ENCODE data around the gene RACGAP1. TPM values are rescaled to one million over a fixed set of nuclear protein-coding genes. Genes with fewer than 3 reads are reported as not detected.

The RACGAP1 gene
- total RNA-seq, 1 experiment from 2014 or later, result 95.3 TPM

GRCh38 chr12:49974677-49975317 is 50.5 kb downstream of the RACGAP1 start:
- BruUV-seq (replicated peaks), result no TSS peak
- no peak overlapping the region for H3K27ac ChIP-seq (ENCODE audit: low read length)
- H3K36me3 ChIP-seq (ENCODE audit: low read depth, low read length), result no peaks in the 10 kb centered on the region
- H3K4me3 ChIP-seq (ENCODE audit: low read length), result no peak overlapping the region
- H3F3A ChIP-seq (ENCODE audit: low read length, unreplicated experiment), result no peaks in the 10 kb centered on the region
- H2AFZ ChIP-seq (ENCODE audit: low read length), result no peak overlapping the region
- no peaks in the 10 kb centered on the region for H4K20me1 ChIP-seq (ENCODE audit: low read length)
- DNase-seq (no peak), ATAC-seq (no peak)
- H3K9ac ChIP-seq (ENCODE audit: low read length), result no peak overlapping the region
- ChIA-PET POLR2A (ENCODE audit: unreplicated experiment) (interaction anchor here (0.7 kb wide), 1 partner anchor 9 kb away, joined by 7 read pairs; no protein-coding TSS in a partner anchor), CTCF (interaction anchor here (0.5 to 1.7 kb wide), 2 partner anchors 82 to 96 kb away, joined by 4 to 7 read pairs; no protein-coding TSS in a partner anchor)
- H3K27me3 ChIP-seq (ENCODE audit: low read length), result no peaks in the 10 kb centered on the region
- H3K9me3 ChIP-seq (ENCODE audit: low read length), result no peaks in the 10 kb centered on the region
- intact Hi-C loops (cut with micrococcal nuclease), result loop anchor here (2.0 kb wide), 1 partner anchor 82 kb away; the partner anchor contains the start of gene ASIC1
- TF ChIP-seq EZH2 (IDR thresholded peaks at IDR 0.05; ENCODE audit: low read length, unreplicated experiment) (no peak), CTCF (conservative IDR thresholded peaks at IDR 0.05; ENCODE audit: low read depth, low read length) (no peak), EZH2phosphoT487 (IDR thresholded peaks at IDR 0.05; ENCODE audit: borderline replicate concordance, low read length) (no peak)
- no peaks in the 10 kb centered on the region for H3K9me2 ChIP-seq (replicated peaks; ENCODE audit: low read length)
- H3K79me2 ChIP-seq (ENCODE audit: low read length), result no peaks in the 10 kb centered on the region
- H3K4me2 ChIP-seq (ENCODE audit: low read length), result no peak overlapping the region
- H3K4me1 ChIP-seq (ENCODE audit: insufficient read depth, low read length), result no peaks in the 10 kb centered on the region

DNA sequence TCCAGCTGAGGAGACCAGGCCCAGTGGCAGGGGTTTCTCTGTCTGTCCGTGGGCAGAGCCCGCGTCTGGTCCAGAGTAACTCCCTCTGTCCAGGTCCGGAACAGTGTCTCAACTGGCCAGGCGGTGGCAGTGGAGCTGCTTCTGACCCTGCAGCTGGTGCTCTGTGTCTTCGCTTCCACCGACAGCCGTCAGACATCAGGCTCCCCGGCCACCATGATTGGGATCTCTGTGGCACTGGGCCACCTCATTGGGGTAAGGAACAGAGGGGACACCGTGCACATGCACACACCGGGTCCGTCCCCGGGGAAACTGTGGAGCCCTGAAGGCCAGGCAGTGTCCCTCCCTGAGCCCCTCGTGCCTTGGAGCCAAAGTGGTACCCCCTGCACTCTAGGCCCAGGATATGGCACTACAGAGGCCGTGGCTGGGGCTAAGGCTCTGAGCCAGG is 51.0 kb downstream of the RACGAP1 start:
- Histone ChIP-seq H3K9me3 (ENCODE audit: low read length) (no peaks in the 10 kb centered on the region), H3K4me3 (ENCODE audit: low read length) (no peak overlapping the region), H3K4me1 (ENCODE audit: insufficient read depth, low read length) (no peaks in the 10 kb centered on the region), H3K27me3 (ENCODE audit: low read length) (no peaks in the 10 kb centered on the region), H2AFZ (ENCODE audit: low read length) (no peak overlapping the region), H3K4me2 (ENCODE audit: low read length) (no peak overlapping the region), H3K9me2 (replicated peaks; ENCODE audit: low read length) (no peaks in the 10 kb centered on the region), H3F3A (ENCODE audit: low read length, unreplicated experiment) (no peaks in the 10 kb centered on the region), H3K27ac (ENCODE audit: low read length) (no peak overlapping the region), H3K79me2 (ENCODE audit: low read length) (no peaks in the 10 kb centered on the region), H3K9ac (ENCODE audit: low read length) (no peak overlapping the region), H4K20me1 (ENCODE audit: low read length) (no peaks in the 10 kb centered on the region), H3K36me3 (ENCODE audit: low read depth, low read length) (no peaks in the 10 kb centered on the region)
- peak; percentile 93 for ATAC-seq
- CTCF ChIA-PET, result interaction anchor here (0.5 to 1.7 kb wide), 2 partner anchors 82 to 96 kb away, joined by 4 to 7 read pairs; no protein-coding TSS in a partner anchor
- TF ChIP-seq CTCF (conservative IDR thresholded peaks at IDR 0.05; ENCODE audit: low read depth, low read length), result peak; percentile 53
- no peak for TF ChIP-seq EZH2 (IDR thresholded peaks at IDR 0.05; ENCODE audit: low read length, unreplicated experiment)
- BruUV-seq (replicated peaks), result no TSS peak
- peak; percentile 38 for DNase-seq
- intact Hi-C loops (cut with micrococcal nuclease), result loop anchor here (2.0 kb wide), 1 partner anchor 83 kb away; the partner anchor contains the start of gene ASIC1
- POLR2A ChIA-PET (ENCODE audit: unreplicated experiment), result interaction anchor here (0.7 kb wide), 1 partner anchor 10 kb away, joined by 7 read pairs; no protein-coding TSS in a partner anchor

DNA sequence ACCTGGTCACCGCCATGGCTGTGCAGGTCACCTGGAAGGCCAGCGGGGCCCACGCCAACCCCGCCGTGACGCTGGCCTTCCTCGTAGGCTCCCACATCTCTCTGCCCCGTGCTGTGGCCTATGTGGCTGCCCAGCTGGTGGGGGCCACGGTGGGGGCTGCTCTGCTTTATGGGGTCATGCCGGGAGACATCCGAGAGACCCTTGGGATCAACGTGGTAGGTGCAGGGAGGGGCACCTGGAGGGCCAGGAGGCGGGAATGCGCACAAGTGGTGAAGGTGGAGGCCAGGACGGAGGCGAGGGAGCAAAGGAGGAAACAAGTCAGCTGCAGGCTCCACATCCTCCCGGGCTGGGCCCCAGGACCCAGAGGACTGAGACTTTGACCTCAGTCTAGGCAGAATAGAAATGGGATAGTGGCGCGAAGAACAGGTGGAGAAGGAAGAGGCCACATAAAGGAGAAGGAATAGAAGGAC is 51.9 kb downstream of the RACGAP1 start:
- ChIA-PET CTCF (no interaction called here), POLR2A (ENCODE audit: unreplicated experiment) (no interaction called here)
- DNase-seq (no peak), ATAC-seq (no peak)
- no peak overlapping the region for H3K4me3 ChIP-seq (ENCODE audit: low read length)
- no peaks in the 10 kb centered on the region for H3K9me2 ChIP-seq (replicated peaks; ENCODE audit: low read length)
- no peaks in the 10 kb centered on the region for H3F3A ChIP-seq (ENCODE audit: low read length, unreplicated experiment)
- no peak overlapping the region for H3K27ac ChIP-seq (ENCODE audit: low read length)
- H3K9me3 ChIP-seq (ENCODE audit: low read length), result no peaks in the 10 kb centered on the region
- H3K9ac ChIP-seq (ENCODE audit: low read length), result no peak overlapping the region
- H4K20me1 ChIP-seq (ENCODE audit: low read length), result no peaks in the 10 kb centered on the region
- intact Hi-C loops (cut with micrococcal nuclease), result no loop called here
- H3K36me3 ChIP-seq (ENCODE audit: low read depth, low read length), result no peaks in the 10 kb centered on the region
- H3K79me2 ChIP-seq (ENCODE audit: low read length), result no peaks in the 10 kb centered on the region
- H3K4me1 ChIP-seq (ENCODE audit: insufficient read depth, low read length), result no peaks in the 10 kb centered on the region
- no TSS peak for BruUV-seq (replicated peaks)
- H3K27me3 ChIP-seq (ENCODE audit: low read length), result no peaks in the 10 kb centered on the region
- H3K4me2 ChIP-seq (ENCODE audit: low read length), result no peak overlapping the region
- TF ChIP-seq EZH2phosphoT487 (IDR thresholded peaks at IDR 0.05; ENCODE audit: borderline replicate concordance, low read length) (no peak), CTCF (conservative IDR thresholded peaks at IDR 0.05; ENCODE audit: low read depth, low read length) (no peak), EZH2 (IDR thresholded peaks at IDR 0.05; ENCODE audit: low read length, unreplicated experiment) (no peak)
- no peak overlapping the region for H2AFZ ChIP-seq (ENCODE audit: low read length)

All from PC-3 (cell line).